ENCODE measurements around the gene INTS3.

The INTS3 gene, protein sequence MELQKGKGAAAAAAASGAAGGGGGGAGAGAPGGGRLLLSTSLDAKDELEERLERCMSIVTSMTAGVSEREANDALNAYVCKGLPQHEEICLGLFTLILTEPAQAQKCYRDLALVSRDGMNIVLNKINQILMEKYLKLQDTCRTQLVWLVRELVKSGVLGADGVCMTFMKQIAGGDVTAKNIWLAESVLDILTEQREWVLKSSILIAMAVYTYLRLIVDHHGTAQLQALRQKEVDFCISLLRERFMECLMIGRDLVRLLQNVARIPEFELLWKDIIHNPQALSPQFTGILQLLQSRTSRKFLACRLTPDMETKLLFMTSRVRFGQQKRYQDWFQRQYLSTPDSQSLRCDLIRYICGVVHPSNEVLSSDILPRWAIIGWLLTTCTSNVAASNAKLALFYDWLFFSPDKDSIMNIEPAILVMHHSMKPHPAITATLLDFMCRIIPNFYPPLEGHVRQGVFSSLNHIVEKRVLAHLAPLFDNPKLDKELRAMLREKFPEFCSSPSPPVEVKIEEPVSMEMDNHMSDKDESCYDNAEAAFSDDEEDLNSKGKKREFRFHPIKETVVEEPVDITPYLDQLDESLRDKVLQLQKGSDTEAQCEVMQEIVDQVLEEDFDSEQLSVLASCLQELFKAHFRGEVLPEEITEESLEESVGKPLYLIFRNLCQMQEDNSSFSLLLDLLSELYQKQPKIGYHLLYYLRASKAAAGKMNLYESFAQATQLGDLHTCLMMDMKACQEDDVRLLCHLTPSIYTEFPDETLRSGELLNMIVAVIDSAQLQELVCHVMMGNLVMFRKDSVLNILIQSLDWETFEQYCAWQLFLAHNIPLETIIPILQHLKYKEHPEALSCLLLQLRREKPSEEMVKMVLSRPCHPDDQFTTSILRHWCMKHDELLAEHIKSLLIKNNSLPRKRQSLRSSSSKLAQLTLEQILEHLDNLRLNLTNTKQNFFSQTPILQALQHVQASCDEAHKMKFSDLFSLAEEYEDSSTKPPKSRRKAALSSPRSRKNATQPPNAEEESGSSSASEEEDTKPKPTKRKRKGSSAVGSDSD

GRCh38 chr1:153727463-153728304 lies at the start of gene INTS3:
INTS3 (plus strand) TSS chr1:153728050; CDS start chr1:153728635, 585 bp downstream.
- Histone ChIP-seq H3K4me3 (ENCODE audit: low read length in 2 of 2) (peak within 1 kb of the TSS; percentile 95 to 99), H3K27ac (ENCODE audit: low read length) (peak within 1 kb of the TSS; percentile 98), H3K36me3 (ENCODE audit: control insufficient read depth in 2 of 2, insufficient read depth in 2 of 2, low read length in 2 of 2) (peaks cover 0 to 6% of the 10 kb centered on the region in 2 donors), H3K9me3 (ENCODE audit: control insufficient read depth in 2 of 2, low read length in 2 of 2) (no peaks in the 10 kb centered on the region), H3K4me1 (ENCODE audit: control insufficient read depth, insufficient read depth, low read length) (peaks cover 11% of the 10 kb centered on the region), H3K27me3 (ENCODE audit: control insufficient read depth in 1 of 2, insufficient read depth in 2 of 2, low read length in 2 of 2) (no peaks in the 10 kb centered on the region), H3K9ac (ENCODE audit: low read length in 2 of 2) (peak within 1 kb of the TSS; percentile 99 to 100)

- Histone ChIP-seq H3K27ac (ENCODE audit: low read length) (no peak within 1 kb of the TSS), H3K9me3 (ENCODE audit: control insufficient read depth in 2 of 2, low read length in 2 of 2) (no peaks in the 10 kb centered on the region), H3K4me1 (ENCODE audit: control insufficient read depth, insufficient read depth, low read length) (peaks cover 24% of the 10 kb centered on the region), H3K27me3 (ENCODE audit: control insufficient read depth in 1 of 2, insufficient read depth in 2 of 2, low read length in 2 of 2) (peaks cover 18 to 34% of the 10 kb centered on the region in 2 donors), H3K4me3 (ENCODE audit: low read length in 2 of 2) (peak within 1 kb of the TSS; percentile 72 to 73), H3K9ac (ENCODE audit: low read length in 2 of 2) (peak within 1 kb of the TSS; percentile 21 to 47), H3K36me3 (ENCODE audit: control insufficient read depth in 2 of 2, insufficient read depth in 2 of 2, low read length in 2 of 2) (no peaks in the 10 kb centered on the region)
Measured at GRCh38 chr1:153678519-153679336, 49.1 kb upstream of the INTS3 start, which contains the start of gene NPR1. NPR1 (plus strand) TSS chr1:153678688; CDS start chr1:153679109, 421 bp downstream.

DNA sequence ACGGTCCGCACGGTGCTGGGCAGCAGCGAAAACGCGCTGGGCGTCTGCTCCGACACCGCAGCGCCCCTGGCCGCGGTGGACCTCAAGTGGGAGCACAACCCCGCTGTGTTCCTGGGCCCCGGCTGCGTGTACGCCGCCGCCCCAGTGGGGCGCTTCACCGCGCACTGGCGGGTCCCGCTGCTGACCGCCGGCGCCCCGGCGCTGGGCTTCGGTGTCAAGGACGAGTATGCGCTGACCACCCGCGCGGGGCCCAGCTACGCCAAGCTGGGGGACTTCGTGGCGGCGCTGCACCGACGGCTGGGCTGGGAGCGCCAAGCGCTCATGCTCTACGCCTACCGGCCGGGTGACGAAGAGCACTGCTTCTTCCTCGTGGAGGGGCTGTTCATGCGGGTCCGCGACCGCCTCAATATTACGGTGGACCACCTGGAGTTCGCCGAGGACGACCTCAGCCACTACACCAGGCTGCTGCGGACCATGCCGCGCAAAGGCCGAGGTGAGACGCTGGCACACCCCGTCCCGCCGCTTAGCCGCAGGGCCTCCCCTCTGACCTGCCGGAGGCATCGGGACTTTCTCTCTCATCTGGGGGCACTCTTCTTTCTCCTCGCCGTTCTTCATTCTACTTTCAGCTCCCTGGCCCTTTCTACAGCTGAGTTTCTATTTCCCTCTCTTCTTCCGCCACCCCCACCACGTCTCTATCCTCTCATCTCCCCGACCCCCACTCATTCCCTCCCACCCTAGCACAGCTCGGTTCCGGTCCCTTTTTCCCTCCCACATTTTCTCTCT lies 48.3 kb upstream of the INTS3 start:
- peaks cover 18 to 34% of the 10 kb centered on the region in 2 donors for H3K27me3 ChIP-seq (ENCODE audit: control insufficient read depth in 1 of 2, insufficient read depth in 2 of 2, low read length in 2 of 2)
- no peaks in the 10 kb centered on the region for H3K36me3 ChIP-seq (ENCODE audit: control insufficient read depth in 2 of 2, insufficient read depth in 2 of 2, low read length in 2 of 2)
- peak overlapping the region; percentile 72 to 73 for H3K4me3 ChIP-seq (ENCODE audit: low read length in 2 of 2)
- H3K9ac ChIP-seq (ENCODE audit: low read length in 2 of 2): peak overlapping the region in 1 of 2 donors; percentile 47
- no peaks in the 10 kb centered on the region for H3K9me3 ChIP-seq (ENCODE audit: control insufficient read depth in 2 of 2, low read length in 2 of 2)
- H3K27ac ChIP-seq (ENCODE audit: low read length): no peak overlapping the region
- peaks cover 24% of the 10 kb centered on the region for H3K4me1 ChIP-seq (ENCODE audit: control insufficient read depth, insufficient read depth, low read length)

- peak overlapping the region; percentile 72 to 73 for H3K4me3 ChIP-seq (ENCODE audit: low read length in 2 of 2)
- H3K27me3 ChIP-seq (ENCODE audit: control insufficient read depth in 1 of 2, insufficient read depth in 2 of 2, low read length in 2 of 2): peaks cover 22 to 37% of the 10 kb centered on the region in 2 donors
- H3K9ac ChIP-seq (ENCODE audit: low read length in 2 of 2): no peak overlapping the region
- no peaks in the 10 kb centered on the region for H3K36me3 ChIP-seq (ENCODE audit: control insufficient read depth in 2 of 2, insufficient read depth in 2 of 2, low read length in 2 of 2)
- no peak overlapping the region for H3K27ac ChIP-seq (ENCODE audit: low read length)
- H3K4me1 ChIP-seq (ENCODE audit: control insufficient read depth, insufficient read depth, low read length): peaks cover 24% of the 10 kb centered on the region
- no peaks in the 10 kb centered on the region for H3K9me3 ChIP-seq (ENCODE audit: control insufficient read depth in 2 of 2, low read length in 2 of 2)
Measured at GRCh38 chr1:153680120-153680403, 47.8 kb upstream of the INTS3 start.

GRCh38 chr1:153682730-153683129 lies 45.1 kb upstream of the INTS3 start:
- H3K27ac ChIP-seq (ENCODE audit: low read length): no peak overlapping the region
- H3K4me1 ChIP-seq (ENCODE audit: control insufficient read depth, insufficient read depth, low read length): peaks cover 21% of the 10 kb centered on the region
- no peak overlapping the region for H3K4me3 ChIP-seq (ENCODE audit: low read length in 2 of 2)
- no peak overlapping the region for H3K9ac ChIP-seq (ENCODE audit: low read length in 2 of 2)
- H3K36me3 ChIP-seq (ENCODE audit: control insufficient read depth in 2 of 2, insufficient read depth in 2 of 2, low read length in 2 of 2): no peaks in the 10 kb centered on the region
- no peaks in the 10 kb centered on the region for H3K9me3 ChIP-seq (ENCODE audit: control insufficient read depth in 2 of 2, low read length in 2 of 2)
- peaks cover 22 to 37% of the 10 kb centered on the region in 2 donors for H3K27me3 ChIP-seq (ENCODE audit: control insufficient read depth in 1 of 2, insufficient read depth in 2 of 2, low read length in 2 of 2)

GRCh38 chr1:153683854-153684253 lies 44.0 kb upstream of the INTS3 start:
- Histone ChIP-seq H3K36me3 (ENCODE audit: control insufficient read depth in 2 of 2, insufficient read depth in 2 of 2, low read length in 2 of 2) (no peaks in the 10 kb centered on the region), H3K4me1 (ENCODE audit: control insufficient read depth, insufficient read depth, low read length) (peaks cover 10% of the 10 kb centered on the region), H3K27ac (ENCODE audit: low read length) (no peak overlapping the region), H3K4me3 (ENCODE audit: low read length in 2 of 2) (no peak overlapping the region), H3K9me3 (ENCODE audit: control insufficient read depth in 2 of 2, low read length in 2 of 2) (no peaks in the 10 kb centered on the region), H3K27me3 (ENCODE audit: control insufficient read depth in 1 of 2, insufficient read depth in 2 of 2, low read length in 2 of 2) (peaks cover 22 to 27% of the 10 kb centered on the region in 2 donors), H3K9ac (ENCODE audit: low read length in 2 of 2) (no peak overlapping the region)

GRCh38 chr1:153684892-153685291 lies 43.0 kb upstream of the INTS3 start:
- no peak overlapping the region for H3K9ac ChIP-seq (ENCODE audit: low read length in 2 of 2)
- H3K36me3 ChIP-seq (ENCODE audit: control insufficient read depth in 2 of 2, insufficient read depth in 2 of 2, low read length in 2 of 2): no peaks in the 10 kb centered on the region
- no peaks in the 10 kb centered on the region for H3K9me3 ChIP-seq (ENCODE audit: control insufficient read depth in 2 of 2, low read length in 2 of 2)
- H3K4me3 ChIP-seq (ENCODE audit: low read length in 2 of 2): no peak overlapping the region
- H3K27me3 ChIP-seq (ENCODE audit: control insufficient read depth in 1 of 2, insufficient read depth in 2 of 2, low read length in 2 of 2): peaks cover 17% of the 10 kb centered on the region in 2 donors
- H3K4me1 ChIP-seq (ENCODE audit: control insufficient read depth, insufficient read depth, low read length): no peaks in the 10 kb centered on the region
- no peak overlapping the region for H3K27ac ChIP-seq (ENCODE audit: low read length)

- Histone ChIP-seq H3K27me3 (ENCODE audit: control insufficient read depth in 1 of 2, insufficient read depth in 2 of 2, low read length in 2 of 2) (peaks cover 8 to 11% of the 10 kb centered on the region in 2 donors), H3K27ac (ENCODE audit: low read length) (no peak overlapping the region), H3K4me1 (ENCODE audit: control insufficient read depth, insufficient read depth, low read length) (no peaks in the 10 kb centered on the region), H3K9me3 (ENCODE audit: control insufficient read depth in 2 of 2, low read length in 2 of 2) (no peaks in the 10 kb centered on the region), H3K4me3 (ENCODE audit: low read length in 2 of 2) (no peak overlapping the region), H3K9ac (ENCODE audit: low read length in 2 of 2) (no peak overlapping the region), H3K36me3 (ENCODE audit: control insufficient read depth in 2 of 2, insufficient read depth in 2 of 2, low read length in 2 of 2) (no peaks in the 10 kb centered on the region)
Measured at GRCh38 chr1:153685544-153686340, 42.1 kb upstream of the INTS3 start.

Data from stomach smooth muscle (tissue), 2 donors.